Mononuclear cell (primary cell): ENCODE measurements around the gene SLC23A2. TPM values are rescaled to one million over a fixed set of nuclear protein-coding genes. Genes with fewer than 3 reads are reported as not detected.

Source experiments
- H3K27me3 ChIP-seq: 2 replicates; pipeline ENCODE4 v1.6.0; 2011; ENCODE audit warnings: low read length, control low read depth; ENCODE audit not compliant: insufficient read depth
- H3K4me1 ChIP-seq: 2 replicates; pipeline ENCODE4 v1.5.1; 2011; ENCODE audit warnings: mild to moderate bottlenecking, low read length, control low read depth; ENCODE audit not compliant: insufficient read depth
- H3K4me3 ChIP-seq: 2 replicates; pipeline ENCODE4 v1.5.1; 2011; ENCODE audit warnings: mild to moderate bottlenecking, low read length, moderate library complexity
- H3K9me3 ChIP-seq: 2 replicates; pipeline ENCODE4 v1.5.1; 2011; ENCODE audit warnings: low read depth, mild to moderate bottlenecking, control low read depth, low read length
- total RNA-seq: library from RNA; depleted of rRNA; stranded (reverse); fragments of >200 nt; gene quantifications from one replicate; pipeline ENCODE4 v1.2.3, GENCODE V29; 2012

SLC23A2 gene
- total RNA-seq, 1 donor = 20.9 TPM

DNA sequence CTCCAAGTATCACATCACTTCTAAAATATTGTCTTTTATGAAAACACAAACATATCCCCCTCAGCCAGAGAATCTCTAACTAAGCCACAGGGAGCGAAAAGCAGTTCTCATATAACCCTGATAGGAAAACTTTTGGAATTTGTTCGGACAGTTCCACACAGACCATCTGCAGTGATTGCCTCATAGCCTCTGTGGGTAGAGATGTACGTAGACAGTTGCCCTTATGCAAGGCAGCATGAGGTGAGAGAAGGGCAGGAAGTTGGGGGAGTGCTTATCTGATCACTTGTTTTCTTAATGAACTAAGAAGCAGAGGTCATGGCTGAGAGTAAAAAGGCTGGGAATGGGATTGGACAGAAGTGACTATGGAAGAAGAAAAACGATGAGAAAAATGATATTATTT lies 39.6 kb downstream of the SLC23A2 start:
- H3K4me3 ChIP-seq = no peak overlapping the region
- peaks cover 21% of the 10 kb centered on the region for H3K4me1 ChIP-seq
- H3K27me3 ChIP-seq = no peaks in the 10 kb centered on the region
- H3K9me3 ChIP-seq = no peaks in the 10 kb centered on the region

- no peaks in the 10 kb centered on the region for H3K9me3 ChIP-seq
- H3K4me3 ChIP-seq = no peak overlapping the region
- H3K27me3 ChIP-seq = no peaks in the 10 kb centered on the region
- peaks cover 21% of the 10 kb centered on the region for H3K4me1 ChIP-seq
These were observed 41.7 kb downstream of the SLC23A2 start for GRCh38 chr20:4959592-4959991.

GRCh38 chr20:4957939-4958362 lies 43.4 kb downstream of the SLC23A2 start:
- H3K4me3 ChIP-seq = no peak overlapping the region
- peaks cover 21% of the 10 kb centered on the region for H3K4me1 ChIP-seq
- H3K9me3 ChIP-seq = no peaks in the 10 kb centered on the region
- H3K27me3 ChIP-seq = no peaks in the 10 kb centered on the region

GRCh38 chr20:4957187-4957586 lies 44.1 kb downstream of the SLC23A2 start:
- Histone ChIP-seq H3K4me3 (no peak overlapping the region), H3K9me3 (no peaks in the 10 kb centered on the region), H3K4me1 (peaks cover 14% of the 10 kb centered on the region), H3K27me3 (no peaks in the 10 kb centered on the region)

DNA sequence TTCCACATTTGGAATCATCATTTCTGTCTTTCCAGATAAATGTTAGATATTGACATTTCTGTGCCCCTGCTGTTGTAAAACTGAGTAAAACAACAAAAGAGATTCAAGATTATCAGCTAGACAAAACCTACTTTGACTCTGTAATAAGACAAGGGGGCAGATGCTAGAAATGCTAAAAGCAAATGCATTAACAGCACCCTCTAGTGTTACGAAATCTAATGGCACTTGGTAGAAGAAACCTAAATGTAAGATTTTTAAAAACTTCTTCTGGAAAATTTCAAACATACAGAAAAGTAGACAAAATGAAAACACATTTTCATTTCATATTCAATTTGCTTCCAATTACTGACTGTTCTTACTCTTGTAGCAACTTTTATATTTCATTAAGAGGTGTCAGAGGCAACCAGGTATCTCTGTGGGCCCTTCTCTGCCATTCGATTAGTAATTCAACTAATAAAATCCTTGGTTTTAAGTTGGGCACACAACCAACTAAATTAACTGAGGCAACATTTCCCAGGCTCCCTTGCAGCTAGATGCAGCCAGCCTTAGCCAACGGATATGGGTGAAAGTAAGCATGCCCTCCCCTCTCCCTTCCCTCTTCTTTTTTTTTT lies 45.0 kb downstream of the SLC23A2 start:
- Histone ChIP-seq H3K27me3 (no peaks in the 10 kb centered on the region), H3K9me3 (no peaks in the 10 kb centered on the region), H3K4me3 (no peak overlapping the region), H3K4me1 (peaks cover 6% of the 10 kb centered on the region)

DNA sequence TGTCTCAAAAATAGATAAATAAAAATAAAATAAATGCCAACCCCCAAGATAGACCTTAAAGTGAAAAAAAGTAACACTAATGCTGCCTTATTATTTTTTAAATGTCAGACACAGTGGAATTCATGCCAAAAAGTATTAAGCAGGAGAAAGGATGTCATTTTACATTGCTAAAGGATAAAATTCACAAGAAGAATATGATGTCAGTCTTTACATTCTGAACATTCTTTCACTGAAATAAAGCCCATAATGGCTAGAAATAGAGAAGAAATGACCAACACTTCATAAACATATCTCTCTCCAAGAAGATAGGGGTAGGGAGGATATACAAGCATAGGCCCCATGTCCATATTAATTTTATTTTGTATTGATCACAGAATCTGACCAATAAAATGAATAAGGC lies 47.4 kb downstream of the SLC23A2 start:
- H3K4me3 ChIP-seq = no peak overlapping the region
- H3K9me3 ChIP-seq = no peaks in the 10 kb centered on the region
- no peaks in the 10 kb centered on the region for H3K27me3 ChIP-seq
- peaks cover 13% of the 10 kb centered on the region for H3K4me1 ChIP-seq

DNA sequence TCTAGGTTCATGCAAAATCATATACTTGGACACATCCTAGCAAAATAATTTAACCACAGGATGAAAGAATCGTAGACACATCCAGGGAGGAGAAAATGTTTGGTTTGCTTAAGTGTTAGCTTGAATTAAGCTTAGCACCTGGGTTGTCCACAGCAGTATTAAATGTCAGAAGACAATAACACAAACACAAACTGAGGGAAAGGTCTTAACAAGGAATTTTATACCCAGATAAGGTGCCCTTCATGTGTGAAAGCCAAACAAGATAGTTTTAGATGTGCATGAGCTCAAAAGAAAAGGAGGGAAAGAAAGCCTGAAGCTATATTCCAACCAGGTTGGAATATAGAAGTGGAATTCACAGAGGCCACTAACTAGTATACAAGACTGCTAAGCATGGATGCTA lies 49.1 kb downstream of the SLC23A2 start:
- H3K4me3 ChIP-seq = no peak overlapping the region
- no peaks in the 10 kb centered on the region for H3K9me3 ChIP-seq
- peaks cover 19% of the 10 kb centered on the region for H3K4me1 ChIP-seq
- no peaks in the 10 kb centered on the region for H3K27me3 ChIP-seq

DNA sequence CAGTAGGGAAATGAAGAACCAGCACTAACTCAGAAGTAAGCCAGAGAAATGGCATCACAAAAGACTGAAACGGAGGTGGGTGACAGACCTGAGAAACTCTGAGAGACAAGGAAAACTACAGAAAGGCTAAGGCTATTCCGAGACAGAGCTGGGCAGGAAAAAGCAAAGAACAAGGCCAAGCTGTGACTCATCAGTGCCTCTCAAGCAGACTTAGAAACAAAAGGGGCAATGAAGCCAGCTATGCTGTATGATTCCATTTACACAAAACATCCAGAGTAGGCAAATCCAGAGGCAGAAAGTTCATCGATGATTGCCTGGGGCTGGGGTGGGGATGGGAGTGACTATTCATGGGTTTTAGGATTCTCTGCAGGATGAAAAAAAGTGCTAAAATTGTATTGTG lies 50.0 kb downstream of the SLC23A2 start:
- H3K4me3 ChIP-seq = no peak overlapping the region
- peaks cover 22% of the 10 kb centered on the region for H3K4me1 ChIP-seq
- H3K9me3 ChIP-seq = no peaks in the 10 kb centered on the region
- no peaks in the 10 kb centered on the region for H3K27me3 ChIP-seq

DNA sequence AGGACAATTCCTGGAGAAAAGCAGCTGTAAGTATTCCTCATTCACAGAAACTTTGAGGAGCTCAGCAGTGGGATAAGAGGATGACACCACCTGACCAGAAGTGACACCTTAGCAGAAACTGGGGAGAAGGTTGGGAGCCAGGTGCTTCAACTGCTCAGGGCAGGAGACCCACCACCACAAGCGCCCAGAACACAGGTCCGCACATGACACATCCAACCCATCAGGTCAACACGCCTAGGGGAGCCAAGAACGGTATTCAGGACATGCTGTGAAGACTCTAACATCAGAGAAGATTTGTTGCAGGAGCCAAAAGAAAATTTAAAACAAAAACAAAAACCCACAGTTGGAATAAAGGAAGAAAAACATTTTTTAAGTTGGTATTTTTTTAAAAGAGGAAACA lies 50.5 kb downstream of the SLC23A2 start:
- Histone ChIP-seq H3K4me1 (peaks cover 22% of the 10 kb centered on the region), H3K27me3 (no peaks in the 10 kb centered on the region), H3K4me3 (no peak overlapping the region), H3K9me3 (no peaks in the 10 kb centered on the region)

- H3K9me3 ChIP-seq = no peaks in the 10 kb centered on the region
- H3K27me3 ChIP-seq = no peaks in the 10 kb centered on the region
- H3K4me3 ChIP-seq = no peak overlapping the region
- peaks cover 22% of the 10 kb centered on the region for H3K4me1 ChIP-seq
These were observed 50.9 kb downstream of the SLC23A2 start for GRCh38 chr20:4950437-4950836.

- H3K4me3 ChIP-seq = no peak overlapping the region
- H3K27me3 ChIP-seq = no peaks in the 10 kb centered on the region
- no peaks in the 10 kb centered on the region for H3K9me3 ChIP-seq
- H3K4me1 ChIP-seq = peaks cover 22% of the 10 kb centered on the region
These were observed 51.5 kb downstream of the SLC23A2 start for GRCh38 chr20:4949833-4950178.

GRCh38 chr20:4947817-4948559 lies 53.3 kb downstream of the SLC23A2 start:
- H3K9me3 ChIP-seq = no peaks in the 10 kb centered on the region
- no peak overlapping the region for H3K4me3 ChIP-seq
- peaks cover 22% of the 10 kb centered on the region for H3K4me1 ChIP-seq
- no peaks in the 10 kb centered on the region for H3K27me3 ChIP-seq

DNA sequence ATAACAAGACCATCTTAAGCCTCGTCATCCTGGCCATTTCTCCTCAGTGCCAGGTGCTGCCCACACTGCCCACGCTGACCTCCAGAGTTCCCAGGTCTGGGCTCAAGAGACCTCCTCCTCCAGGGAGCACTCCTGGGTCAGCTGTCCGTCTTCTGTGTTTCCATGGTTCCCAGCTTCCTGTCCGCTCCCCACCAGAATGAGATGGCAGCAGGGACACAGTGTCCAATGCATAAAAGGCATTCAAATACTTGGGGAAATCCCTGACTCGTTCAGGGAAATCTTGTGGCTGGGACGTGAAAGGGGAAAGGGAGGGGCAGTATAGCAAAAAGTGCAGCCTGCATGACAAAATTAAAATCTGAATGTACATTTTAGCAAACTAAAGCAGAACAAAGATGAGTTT lies 54.3 kb downstream of the SLC23A2 start:
- Histone ChIP-seq H3K9me3 (no peaks in the 10 kb centered on the region), H3K27me3 (no peaks in the 10 kb centered on the region), H3K4me1 (peaks cover 26% of the 10 kb centered on the region), H3K4me3 (no peak overlapping the region)

- H3K27me3 ChIP-seq = no peaks in the 10 kb centered on the region
- H3K4me1 ChIP-seq = peaks cover 26% of the 10 kb centered on the region
- no peaks in the 10 kb centered on the region for H3K9me3 ChIP-seq
- H3K4me3 ChIP-seq = no peak overlapping the region
These were observed 54.7 kb downstream of the SLC23A2 start for GRCh38 chr20:4946585-4946984.

- Histone ChIP-seq H3K4me3 (no peak overlapping the region), H3K4me1 (peaks cover 18% of the 10 kb centered on the region), H3K27me3 (no peaks in the 10 kb centered on the region)
These were observed 56.6 kb downstream of the SLC23A2 start for GRCh38 chr20:4944518-4945313.

More at GRCh38 chr20:4944518-4945313, 56.6 kb downstream of the SLC23A2 start:
- H3K9me3 ChIP-seq = no peaks in the 10 kb centered on the region
